ENCODE results near the gene PLXDC1. TPM values are rescaled to one million over a fixed set of nuclear protein-coding genes. Genes with fewer than 3 reads are reported as not detected.

The PLXDC1 gene
- total RNA-seq, 4 donors from 2014 or later: 1.8 to 13.4 (median 6.4) TPM

DNA sequence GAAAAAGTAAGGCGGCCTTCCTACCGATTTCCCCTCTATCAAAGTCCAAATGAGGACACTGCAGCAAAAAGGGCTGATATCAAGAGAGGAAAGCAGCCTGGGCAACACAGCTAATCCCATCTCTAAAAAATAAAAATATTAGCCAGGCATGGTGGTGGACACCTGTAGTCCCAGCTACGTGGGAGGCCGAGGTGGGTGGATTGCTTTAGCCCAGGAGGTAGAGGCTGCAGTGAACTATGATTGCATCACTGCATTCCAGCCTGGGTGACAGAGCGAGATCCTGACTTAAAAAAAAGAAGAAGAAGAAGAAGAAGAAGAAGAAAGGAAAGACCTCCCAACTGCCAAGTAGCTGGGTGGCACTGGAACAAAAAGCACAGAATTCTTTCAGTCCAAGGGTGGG lies 31.6 kb upstream of the PLXDC1 start:
- DNase-seq: no peak
- Histone ChIP-seq H3K9me3 (no peaks in the 10 kb centered on the region), H3K27ac (no peak overlapping the region), H3K4me1 (no peaks in the 10 kb centered on the region), H3K36me3 (peaks cover 23 to 31% of the 10 kb centered on the region in 2 donors), H3K4me3 (replicated peaks in 1 of 3) (no peak overlapping the region), H3K27me3 (no peaks in the 10 kb centered on the region)
- intact Hi-C loops (cut with DNase I): no loop called here
- no peak for TF ChIP-seq POLR2A (IDR thresholded peaks at IDR 0.05)
- TF ChIP-seq, protein P1, sequence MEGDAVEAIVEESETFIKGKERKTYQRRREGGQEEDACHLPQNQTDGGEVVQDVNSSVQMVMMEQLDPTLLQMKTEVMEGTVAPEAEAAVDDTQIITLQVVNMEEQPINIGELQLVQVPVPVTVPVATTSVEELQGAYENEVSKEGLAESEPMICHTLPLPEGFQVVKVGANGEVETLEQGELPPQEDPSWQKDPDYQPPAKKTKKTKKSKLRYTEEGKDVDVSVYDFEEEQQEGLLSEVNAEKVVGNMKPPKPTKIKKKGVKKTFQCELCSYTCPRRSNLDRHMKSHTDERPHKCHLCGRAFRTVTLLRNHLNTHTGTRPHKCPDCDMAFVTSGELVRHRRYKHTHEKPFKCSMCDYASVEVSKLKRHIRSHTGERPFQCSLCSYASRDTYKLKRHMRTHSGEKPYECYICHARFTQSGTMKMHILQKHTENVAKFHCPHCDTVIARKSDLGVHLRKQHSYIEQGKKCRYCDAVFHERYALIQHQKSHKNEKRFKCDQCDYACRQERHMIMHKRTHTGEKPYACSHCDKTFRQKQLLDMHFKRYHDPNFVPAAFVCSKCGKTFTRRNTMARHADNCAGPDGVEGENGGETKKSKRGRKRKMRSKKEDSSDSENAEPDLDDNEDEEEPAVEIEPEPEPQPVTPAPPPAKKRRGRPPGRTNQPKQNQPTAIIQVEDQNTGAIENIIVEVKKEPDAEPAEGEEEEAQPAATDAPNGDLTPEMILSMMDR (IDR thresholded peaks at IDR 0.05): no peak
- 96 to 98% methylated on average over 5 of the region's 5 CpGs for WGBS, 2 donors

- H3K27me3 ChIP-seq: no peaks in the 10 kb centered on the region
- 92 to 98% methylated on average over 5 of the region's 5 CpGs for WGBS, 2 donors
- no peak for TF ChIP-seq POLR2A (IDR thresholded peaks at IDR 0.05)
- no peak overlapping the region for H3K4me3 ChIP-seq (replicated peaks in 1 of 3)
- no peaks in the 10 kb centered on the region for H3K9me3 ChIP-seq
- DNase-seq: no peak
- no peaks in the 10 kb centered on the region for H3K4me1 ChIP-seq
- intact Hi-C loops (cut with DNase I): no loop called here
- no peak overlapping the region for H3K27ac ChIP-seq
- peaks cover 9 to 29% of the 10 kb centered on the region in 2 donors for H3K36me3 ChIP-seq
Measured at GRCh38 chr17:39181303-39181702, 29.9 kb upstream of the PLXDC1 start.

- DNase-seq: no peak
- H3K27ac ChIP-seq: no peak overlapping the region
- no peaks in the 10 kb centered on the region for H3K27me3 ChIP-seq
- H3K36me3 ChIP-seq: peaks cover 0 to 13% of the 10 kb centered on the region in 2 donors
- H3K4me3 ChIP-seq (replicated peaks in 1 of 3): no peak overlapping the region
- TF ChIP-seq, protein P1 (IDR thresholded peaks at IDR 0.05): no peak
- no peak for TF ChIP-seq POLR2A (IDR thresholded peaks at IDR 0.05)
- H3K9me3 ChIP-seq: no peaks in the 10 kb centered on the region
- H3K4me1 ChIP-seq: no peaks in the 10 kb centered on the region
- intact Hi-C loops (cut with DNase I): no loop called here
- WGBS, 2 donors: 82 to 95% methylated on average over 4 of the region's 4 CpGs
Measured at GRCh38 chr17:39178536-39178935, 27.1 kb upstream of the PLXDC1 start.

- H3K27me3 ChIP-seq: no peaks in the 10 kb centered on the region
- H3K27ac ChIP-seq: no peak overlapping the region
- DNase-seq: no peak
- peaks cover 0 to 10% of the 10 kb centered on the region in 2 donors for H3K36me3 ChIP-seq
- H3K9me3 ChIP-seq: no peaks in the 10 kb centered on the region
- H3K4me3 ChIP-seq (replicated peaks in 1 of 3): no peak overlapping the region
- intact Hi-C loops (cut with DNase I): no loop called here
- TF ChIP-seq, protein P1 (IDR thresholded peaks at IDR 0.05): no peak
- no peak for TF ChIP-seq POLR2A (IDR thresholded peaks at IDR 0.05)
- peaks cover 0 to 1% of the 10 kb centered on the region in 2 donors for H3K4me1 ChIP-seq
- WGBS, 2 donors: 89 to 92% methylated on average over 8 to 12 of the region's 12 CpGs
Measured at GRCh38 chr17:39177256-39177655, 25.8 kb upstream of the PLXDC1 start.

DNA sequence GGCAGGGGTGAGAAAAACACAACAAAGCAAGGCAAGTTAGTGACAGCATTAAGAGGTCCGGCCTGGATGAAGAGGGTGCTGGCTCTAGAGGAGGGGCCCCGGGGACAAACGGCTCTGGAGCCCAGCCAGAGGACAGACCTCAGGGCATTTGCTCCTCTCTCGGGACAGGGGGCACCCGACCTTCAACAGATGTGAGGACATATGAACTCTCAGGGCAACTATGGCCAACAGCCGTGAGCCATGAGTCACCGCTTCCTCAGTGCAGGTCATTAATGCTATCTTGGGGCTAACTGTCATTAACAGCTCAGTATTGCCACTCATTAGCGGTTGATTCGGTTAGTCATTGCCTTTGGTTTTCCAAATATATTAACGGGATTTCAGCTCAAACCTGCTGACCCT lies 24.3 kb upstream of the PLXDC1 start:
- Histone ChIP-seq H3K9me3 (no peaks in the 10 kb centered on the region), H3K36me3 (peaks cover 0 to 10% of the 10 kb centered on the region in 2 donors), H3K4me1 (peaks cover 0 to 7% of the 10 kb centered on the region in 2 donors), H3K27ac (no peak overlapping the region), H3K27me3 (no peaks in the 10 kb centered on the region), H3K4me3 (replicated peaks in 1 of 3) (no peak overlapping the region)
- intact Hi-C loops (cut with DNase I): no loop called here
- TF ChIP-seq, protein P1 (IDR thresholded peaks at IDR 0.05): no peak
- TF ChIP-seq POLR2A (IDR thresholded peaks at IDR 0.05): no peak
- 77 to 83% methylated on average over 10 of the region's 10 CpGs for WGBS, 2 donors
- no peak for DNase-seq
